ENCODE data around the gene ABAT.
"Not testable (repeated sequence)": the region's sequence is repeated elsewhere in the genome, so short reads cannot be mapped to it uniquely, and the experiment has no call there.

The ABAT gene

GRCh38 chr16:8679151-8679550 lies 4.7 kb downstream of the ABAT start:
- Mint-ChIP-seq H3K9me3 (no peaks in the 10 kb centered on the region), H3K4me3 (no peak overlapping the region), H3K27ac (no peak overlapping the region), H3K4me1 (ENCODE audit: low read depth) (peaks cover 11% of the 10 kb centered on the region), H3K36me3 (ENCODE audit: low read depth) (peaks cover 2% of the 10 kb centered on the region), H3K27me3 (ENCODE audit: low read depth) (peaks cover 3% of the 10 kb centered on the region)
- no peak for DNase-seq (ENCODE audit: low spot score)

GRCh38 chr16:8682551-8683259 lies 8.3 kb downstream of the ABAT start:
- H3K27ac Mint-ChIP-seq = no peak overlapping the region
- no peaks in the 10 kb centered on the region for H3K27me3 Mint-ChIP-seq (ENCODE audit: low read depth)
- DNase-seq (ENCODE audit: low spot score) = no peak
- H3K4me1 Mint-ChIP-seq (ENCODE audit: low read depth) = no peaks in the 10 kb centered on the region
- no peak overlapping the region for H3K4me3 Mint-ChIP-seq
- H3K36me3 Mint-ChIP-seq (ENCODE audit: low read depth) = peaks cover 5% of the 10 kb centered on the region
- H3K9me3 Mint-ChIP-seq = no peaks in the 10 kb centered on the region

- Mint-ChIP-seq H3K4me3 (no peak overlapping the region), H3K9me3 (no peaks in the 10 kb centered on the region), H3K27me3 (ENCODE audit: low read depth) (no peaks in the 10 kb centered on the region), H3K36me3 (ENCODE audit: low read depth) (peaks cover 5% of the 10 kb centered on the region), H3K4me1 (ENCODE audit: low read depth) (no peaks in the 10 kb centered on the region), H3K27ac (no peak overlapping the region)
- DNase-seq (ENCODE audit: low spot score) = no peak
Observed at GRCh38 chr16:8683640-8684039, 9.2 kb downstream of the ABAT start.

GRCh38 chr16:8685617-8686016 lies 11.2 kb downstream of the ABAT start:
- H3K27ac Mint-ChIP-seq = no peak overlapping the region
- H3K36me3 Mint-ChIP-seq (ENCODE audit: low read depth) = peaks cover 15% of the 10 kb centered on the region
- peaks cover 14% of the 10 kb centered on the region for H3K9me3 Mint-ChIP-seq
- no peak for DNase-seq (ENCODE audit: low spot score)
- no peaks in the 10 kb centered on the region for H3K27me3 Mint-ChIP-seq (ENCODE audit: low read depth)
- no peaks in the 10 kb centered on the region for H3K4me1 Mint-ChIP-seq (ENCODE audit: low read depth)
- no peak overlapping the region for H3K4me3 Mint-ChIP-seq

- no peak overlapping the region for H3K27ac Mint-ChIP-seq
- no peaks in the 10 kb centered on the region for H3K27me3 Mint-ChIP-seq (ENCODE audit: low read depth)
- no peak overlapping the region for H3K4me3 Mint-ChIP-seq
- H3K36me3 Mint-ChIP-seq (ENCODE audit: low read depth) = peaks cover 18% of the 10 kb centered on the region
- no peaks in the 10 kb centered on the region for H3K4me1 Mint-ChIP-seq (ENCODE audit: low read depth)
- H3K9me3 Mint-ChIP-seq = peaks cover 18% of the 10 kb centered on the region
- DNase-seq (ENCODE audit: low spot score) = no peak
Observed at GRCh38 chr16:8686031-8686621, 11.7 kb downstream of the ABAT start.

GRCh38 chr16:8686879-8687278 lies 12.5 kb downstream of the ABAT start:
- H3K4me1 Mint-ChIP-seq (ENCODE audit: low read depth) = no peaks in the 10 kb centered on the region
- no peak overlapping the region for H3K4me3 Mint-ChIP-seq
- no peak overlapping the region for H3K27ac Mint-ChIP-seq
- H3K9me3 Mint-ChIP-seq = peaks cover 18% of the 10 kb centered on the region
- peaks cover 18% of the 10 kb centered on the region for H3K36me3 Mint-ChIP-seq (ENCODE audit: low read depth)
- no peak for DNase-seq (ENCODE audit: low spot score)
- H3K27me3 Mint-ChIP-seq (ENCODE audit: low read depth) = no peaks in the 10 kb centered on the region

- H3K36me3 Mint-ChIP-seq (ENCODE audit: low read depth) = peaks cover 18% of the 10 kb centered on the region
- H3K4me3 Mint-ChIP-seq = no peak overlapping the region
- peaks cover 18% of the 10 kb centered on the region for H3K9me3 Mint-ChIP-seq
- H3K4me1 Mint-ChIP-seq (ENCODE audit: low read depth) = no peaks in the 10 kb centered on the region
- no peak overlapping the region for H3K27ac Mint-ChIP-seq
- H3K27me3 Mint-ChIP-seq (ENCODE audit: low read depth) = no peaks in the 10 kb centered on the region
- DNase-seq (ENCODE audit: low spot score) = no peak
Observed at GRCh38 chr16:8689686-8690085, 15.3 kb downstream of the ABAT start.

DNA sequence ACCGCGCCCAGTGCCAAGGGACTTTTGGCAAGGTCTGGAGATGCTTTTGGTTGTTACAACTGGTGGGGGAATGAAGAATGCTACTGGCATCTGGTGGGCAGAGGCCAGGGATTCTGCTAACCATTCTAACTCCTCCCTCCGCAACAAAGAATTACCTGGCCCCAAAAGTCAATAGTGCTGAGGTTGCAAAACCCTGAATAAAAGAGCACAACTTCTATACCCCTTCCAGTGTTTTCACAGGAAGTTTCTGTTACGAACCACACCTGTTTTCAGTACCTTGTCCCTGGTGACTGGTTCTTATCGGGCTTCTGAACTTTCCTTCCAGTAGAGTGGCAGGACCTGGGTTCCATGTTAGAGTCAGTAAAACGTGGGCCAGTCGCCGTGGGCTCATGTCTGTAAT lies 17.3 kb downstream of the ABAT start:
- Mint-ChIP-seq H3K27ac (no peak overlapping the region), H3K36me3 (ENCODE audit: low read depth) (peaks cover 16% of the 10 kb centered on the region), H3K9me3 (peaks cover 18% of the 10 kb centered on the region), H3K4me1 (ENCODE audit: low read depth) (no peaks in the 10 kb centered on the region), H3K4me3 (no peak overlapping the region), H3K27me3 (ENCODE audit: low read depth) (no peaks in the 10 kb centered on the region)
- DNase-seq (ENCODE audit: low spot score) = no peak

DNA sequence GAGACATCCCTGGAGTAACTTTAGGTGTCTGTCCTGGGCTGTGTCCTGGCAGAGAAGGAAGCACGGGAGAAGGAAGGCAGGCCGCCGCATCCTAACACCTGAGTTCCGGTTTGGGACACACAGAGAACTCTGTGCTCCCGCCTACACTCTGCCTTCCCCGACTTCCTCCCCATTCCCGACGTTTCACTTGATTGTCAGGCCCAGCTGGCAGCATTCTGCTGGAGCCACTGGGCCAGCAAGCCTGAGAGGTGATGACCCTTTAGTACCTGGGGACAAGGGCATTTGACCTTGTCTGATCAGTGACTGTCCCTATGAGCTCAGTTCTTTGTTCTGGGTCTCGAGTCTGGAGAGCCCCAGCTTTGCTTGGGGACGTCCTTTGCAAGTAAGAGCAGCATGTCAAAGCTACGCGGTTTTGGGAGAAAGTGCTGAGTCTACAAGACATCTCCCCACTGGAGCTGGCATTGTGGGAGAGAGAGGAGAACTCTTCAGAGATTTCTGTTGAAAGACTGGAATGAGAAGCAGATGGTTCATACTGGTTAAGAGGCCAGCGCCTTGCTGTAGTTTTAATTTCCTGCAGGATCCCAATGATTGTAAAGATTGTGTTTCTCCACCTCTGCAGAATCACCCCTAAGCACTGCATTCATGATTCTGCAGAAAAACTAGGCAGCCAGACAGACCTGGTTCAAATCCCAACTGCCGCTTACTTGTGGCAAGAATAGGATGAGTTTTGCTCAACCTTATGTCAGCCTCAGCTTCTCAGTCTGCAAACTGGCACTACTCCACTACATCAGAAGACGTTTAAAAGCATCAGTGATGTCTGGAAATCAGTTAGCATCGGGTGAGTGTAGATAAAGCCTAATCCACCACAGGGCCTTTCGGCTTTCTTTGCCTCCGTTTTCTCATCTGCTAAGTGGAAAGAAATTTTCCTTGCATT lies 20.6 kb downstream of the ABAT start:
- Mint-ChIP-seq H3K27ac (no peak overlapping the region), H3K9me3 (peaks cover 9% of the 10 kb centered on the region), H3K36me3 (ENCODE audit: low read depth) (peaks cover 5% of the 10 kb centered on the region), H3K27me3 (ENCODE audit: low read depth) (no peaks in the 10 kb centered on the region), H3K4me3 (no peak overlapping the region), H3K4me1 (ENCODE audit: low read depth) (no peaks in the 10 kb centered on the region)
- no peak for DNase-seq (ENCODE audit: low spot score)

GRCh38 chr16:8696880-8697279 lies 22.5 kb downstream of the ABAT start:
- DNase-seq (ENCODE audit: low spot score) = no peak
- no peaks in the 10 kb centered on the region for H3K4me1 Mint-ChIP-seq (ENCODE audit: low read depth)
- H3K27ac Mint-ChIP-seq = no peak overlapping the region
- no peaks in the 10 kb centered on the region for H3K27me3 Mint-ChIP-seq (ENCODE audit: low read depth)
- H3K36me3 Mint-ChIP-seq (ENCODE audit: low read depth) = no peaks in the 10 kb centered on the region
- no peak overlapping the region for H3K4me3 Mint-ChIP-seq
- H3K9me3 Mint-ChIP-seq = no peaks in the 10 kb centered on the region

DNA sequence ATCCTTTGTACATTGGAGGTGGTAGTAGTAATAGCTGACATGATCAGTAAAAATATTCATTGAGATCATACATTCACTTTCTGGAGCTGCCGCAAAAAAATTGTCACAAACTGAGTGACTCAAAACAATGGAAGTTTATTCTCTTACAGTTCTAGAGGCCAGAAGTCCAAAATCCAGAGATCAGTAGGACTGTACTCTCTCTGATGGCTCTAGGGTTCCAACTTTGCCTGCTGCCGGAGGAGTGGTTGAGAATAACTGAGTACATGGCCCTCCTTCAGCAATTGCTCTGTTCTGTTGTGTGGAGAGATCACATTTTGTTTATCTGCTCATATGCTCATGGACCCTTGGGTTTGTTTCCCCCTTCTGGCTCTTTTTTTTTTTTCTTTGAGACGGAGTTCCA lies 23.5 kb downstream of the ABAT start:
- Mint-ChIP-seq H3K27ac (no peak overlapping the region), H3K4me1 (ENCODE audit: low read depth) (no peaks in the 10 kb centered on the region), H3K4me3 (no peak overlapping the region), H3K36me3 (ENCODE audit: low read depth) (peaks cover 2% of the 10 kb centered on the region), H3K27me3 (ENCODE audit: low read depth) (no peaks in the 10 kb centered on the region), H3K9me3 (no peaks in the 10 kb centered on the region)
- no peak for DNase-seq (ENCODE audit: low spot score)

- H3K27me3 Mint-ChIP-seq (ENCODE audit: low read depth) = no peaks in the 10 kb centered on the region
- H3K4me1 Mint-ChIP-seq (ENCODE audit: low read depth) = peaks cover 4% of the 10 kb centered on the region
- peaks cover 2% of the 10 kb centered on the region for H3K36me3 Mint-ChIP-seq (ENCODE audit: low read depth)
- H3K9me3 Mint-ChIP-seq = no peaks in the 10 kb centered on the region
- no peak for DNase-seq (ENCODE audit: low spot score)
- H3K27ac Mint-ChIP-seq = no peak overlapping the region
- no peak overlapping the region for H3K4me3 Mint-ChIP-seq
Observed at GRCh38 chr16:8703693-8704092, 29.3 kb downstream of the ABAT start.

- no peak for DNase-seq (ENCODE audit: low spot score)
- Mint-ChIP-seq H3K9me3 (no peaks in the 10 kb centered on the region), H3K4me3 (no peak overlapping the region), H3K27ac (no peak overlapping the region), H3K27me3 (ENCODE audit: low read depth) (no peaks in the 10 kb centered on the region), H3K4me1 (ENCODE audit: low read depth) (peaks cover 4% of the 10 kb centered on the region), H3K36me3 (ENCODE audit: low read depth) (peaks cover 2% of the 10 kb centered on the region)
Observed at GRCh38 chr16:8704098-8704497, 29.7 kb downstream of the ABAT start.

- not testable (repeated sequence) for H3K27ac Mint-ChIP-seq; H3K9me3 Mint-ChIP-seq; H3K36me3 Mint-ChIP-seq (ENCODE audit: low read depth); DNase-seq (ENCODE audit: low spot score); H3K27me3 Mint-ChIP-seq (ENCODE audit: low read depth); H3K4me3 Mint-ChIP-seq; H3K4me1 Mint-ChIP-seq (ENCODE audit: low read depth)
Observed at GRCh38 chr16:8705100-8705822, 30.8 kb downstream of the ABAT start.

Data from T-helper 2 cell treated with Interferon-gamma antibody and Interleukin-4, amounts not matched to agents 5 μg/mL and 100 μg/mL, for 36 hours (primary cell).